ENCODE data around the gene ANKRD9. TPM values are rescaled to one million over a fixed set of nuclear protein-coding genes. Genes with fewer than 3 reads are reported as not detected.

Gene ANKRD9
- total and polyA plus RNA-seq, 2 experiments from 2014 or later: 17.3 to 95.9 TPM

- TF ChIP-seq ZNF462 (CRISPR knock-in tag; IDR thresholded peaks at IDR 0.05): no peak
- TF ChIP-seq ETS1 (IDR thresholded peaks at IDR 0.05): no peak
- no peak for TF ChIP-seq ZNF114 (CRISPR knock-in tag; IDR thresholded peaks at IDR 0.05)
- TF ChIP-seq JUNB (IDR thresholded peaks at IDR 0.05; ENCODE audit: unreplicated experiment): no peak
- no peak for TF ChIP-seq REST (IDR thresholded peaks at IDR 0.05; ENCODE audit: unreplicated experiment)
Observed at GRCh38 chr14:102514987-102515733, 5.6 kb upstream of the ANKRD9 start (continued).

Data from GM23338 (cell line).